Esophagus muscularis mucosa (tissue), 4 donors: ENCODE measurements around the gene TMEM9. TPM values are rescaled to one million over a fixed set of nuclear protein-coding genes. Genes with fewer than 3 reads are reported as not detected.
A peak's percentile ranks its signal among the peaks of the same experiment; 100 is the strongest.

Experiments used
- DNase-seq: peaks from one replicate; pipeline ENCODE4 v3.0.0-alpha.2; 2017; ENCODE audit errors: extremely low spot score
- H3K27ac ChIP-seq, 4 donors: fragments of 200-600 bp; sonication (generic); replicated peaks in 1 of 4; 1 replicate in 3 of 4; 2 replicates in 1 of 4; pipeline ENCODE4 v1.5.1; 2016 to 2019; ENCODE audit warnings: mild to moderate bottlenecking in 1 of 4
- H3K27me3 ChIP-seq, 4 donors: fragments of 200-600 bp; sonication (generic); one replicate each; pipeline versions ENCODE4 v1.5.1 to v1.6.0; 2016 to 2019
- H3K36me3 ChIP-seq, 4 donors: fragments of 200-600 bp; sonication (generic); one replicate each; pipeline ENCODE4 v1.5.1; 2016 to 2019
- H3K4me1 ChIP-seq, 4 donors: fragments of 200-600 bp; sonication (generic); one replicate each; pipeline ENCODE4 v1.5.1; 2016 to 2019
- H3K4me3 ChIP-seq, 4 donors: fragments of 200-600 bp; sonication (generic); 1 replicate in 2 of 4; 2 replicates in 2 of 4; pipeline ENCODE4 v1.5.1; 2016 to 2019; ENCODE audit warnings: mild to moderate bottlenecking in 4 of 4, moderate library complexity in 1 of 4
- H3K9me3 ChIP-seq, 4 donors: fragments of 200-600 bp; sonication (generic); 1 replicate in 3 of 4; 2 replicates in 1 of 4; pipeline ENCODE4 v1.5.1; 2016 to 2019
- EP300 ChIP-seq: sonication (generic); formaldehyde crosslinking; IDR thresholded peaks from one replicate; pipeline ENCODE4 v1.6.1; 2017; ENCODE audit warnings: antibody characterized with exemption
- POLR2A ChIP-seq: fragments of 450-650 bp; IDR thresholded peaks from one replicate; pipeline ENCODE4 v1.6.1; 2017; ENCODE audit warnings: antibody characterized with exemption, moderate library complexity, mild to moderate bottlenecking, low read depth
- POLR2AphosphoS5 ChIP-seq, 2 donors: sonication (generic); formaldehyde crosslinking; IDR thresholded peaks; one replicate each; pipeline ENCODE4 v1.6.1; 2017; ENCODE audit warnings: antibody characterized with exemption in 2 of 2
- WGBS: methylation state at CpG from one replicate; pipeline ENCODE4 v1.1.5; 2018; 5-methylcytosine and 5-hydroxymethylcytosine counted together
- intact Hi-C: fragments of 100-400 bp; cut with DNase I; formaldehyde crosslinking; loops from one replicate; pipeline ENCODE4 v1.15.1; 2023
- total RNA-seq, 4 donors: library from RNA; depleted of rRNA; stranded (reverse); fragments of >200 nt; gene quantifications; one replicate each; pipeline versions ENCODE4 v1.1.0 to v1.2.1, GENCODE V29; 2016
- TF ChIP-seq, protein P1 (sequence below), 3 experiments: fragments of 200-600 bp in 2 of 3; fragments of 450-650 bp in 1 of 3; sonication (generic) in 2 of 3; IDR thresholded peaks; one replicate each; pipeline ENCODE4 v1.5.1; 2017 to 2019; ENCODE audit warnings: antibody characterized with exemption in 3 of 3, mild to moderate bottlenecking in 2 of 3, moderate library complexity in 1 of 3

TMEM9 gene
- total RNA-seq, result 10 to 100 TPM; 40.1 to 56.1 (median 49.5) TPM

DNA sequence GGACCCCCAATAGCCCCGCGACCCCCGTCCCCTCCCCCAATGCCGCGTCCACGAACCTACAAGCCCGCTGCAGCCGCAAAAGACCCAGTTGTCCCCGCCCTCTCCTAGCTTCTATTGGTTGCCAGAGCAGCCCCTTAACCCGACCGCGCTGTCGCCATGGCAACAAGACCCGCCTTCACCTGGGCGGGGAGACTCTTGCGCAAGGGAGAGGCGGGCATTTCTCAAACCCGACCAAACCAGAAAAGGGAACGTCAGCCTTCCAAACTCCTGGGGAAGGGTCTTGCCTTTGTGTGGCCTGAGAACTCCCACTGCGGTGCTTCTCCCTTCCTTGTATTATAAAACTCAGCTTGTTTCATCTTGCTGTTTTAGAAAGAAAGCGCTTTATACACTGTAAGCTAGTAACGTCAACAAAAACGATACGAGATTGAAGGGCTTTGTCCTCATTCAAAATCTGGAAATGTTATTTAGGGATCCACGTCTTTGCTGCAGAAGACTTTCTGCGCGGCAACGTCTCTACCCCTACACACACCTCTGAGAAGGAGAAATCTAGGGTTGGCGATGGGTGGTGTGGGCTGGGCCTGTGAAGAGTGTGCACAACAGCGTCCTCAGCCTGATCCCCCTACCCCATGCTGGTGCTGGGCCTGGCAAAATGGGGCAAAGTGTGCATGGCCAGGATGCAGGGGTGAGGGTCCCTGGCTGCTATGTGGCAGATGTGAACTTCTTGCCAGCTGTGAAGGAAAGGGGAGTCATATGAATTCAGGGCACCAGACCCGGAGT is at the start of gene TMEM9:
TSS of gene TMEM9 (minus strand) at position 86 of the 777 bp plus-strand sequence. CDS start 551 bp downstream, outside the sequence.
- H3K27me3 ChIP-seq, result no peaks in the 10 kb centered on the region
- H3K4me1 ChIP-seq, result peaks cover 8 to 24% (median 22%) of the 10 kb centered on the region in 4 donors
- TF ChIP-seq, protein P1, sequence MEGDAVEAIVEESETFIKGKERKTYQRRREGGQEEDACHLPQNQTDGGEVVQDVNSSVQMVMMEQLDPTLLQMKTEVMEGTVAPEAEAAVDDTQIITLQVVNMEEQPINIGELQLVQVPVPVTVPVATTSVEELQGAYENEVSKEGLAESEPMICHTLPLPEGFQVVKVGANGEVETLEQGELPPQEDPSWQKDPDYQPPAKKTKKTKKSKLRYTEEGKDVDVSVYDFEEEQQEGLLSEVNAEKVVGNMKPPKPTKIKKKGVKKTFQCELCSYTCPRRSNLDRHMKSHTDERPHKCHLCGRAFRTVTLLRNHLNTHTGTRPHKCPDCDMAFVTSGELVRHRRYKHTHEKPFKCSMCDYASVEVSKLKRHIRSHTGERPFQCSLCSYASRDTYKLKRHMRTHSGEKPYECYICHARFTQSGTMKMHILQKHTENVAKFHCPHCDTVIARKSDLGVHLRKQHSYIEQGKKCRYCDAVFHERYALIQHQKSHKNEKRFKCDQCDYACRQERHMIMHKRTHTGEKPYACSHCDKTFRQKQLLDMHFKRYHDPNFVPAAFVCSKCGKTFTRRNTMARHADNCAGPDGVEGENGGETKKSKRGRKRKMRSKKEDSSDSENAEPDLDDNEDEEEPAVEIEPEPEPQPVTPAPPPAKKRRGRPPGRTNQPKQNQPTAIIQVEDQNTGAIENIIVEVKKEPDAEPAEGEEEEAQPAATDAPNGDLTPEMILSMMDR (IDR thresholded peaks at IDR 0.05), result no peak
- TF ChIP-seq POLR2AphosphoS5 (IDR thresholded peaks at IDR 0.05), result peak; percentile 74 to 79
- no peak for TF ChIP-seq EP300
- no peak for TF ChIP-seq POLR2A
- peak within 1 kb of the TSS; percentile 73 to 83 (median 79) for H3K4me3 ChIP-seq
- peak; percentile 99 for DNase-seq
- H3K36me3 ChIP-seq, result peaks cover 4 to 24% (median 11%) of the 10 kb centered on the region in 4 donors
- intact Hi-C loops, result no loop called here
- no peaks in the 10 kb centered on the region for H3K9me3 ChIP-seq
- peak within 1 kb of the TSS; percentile 74 to 80 (median 76) for H3K27ac ChIP-seq
- WGBS, result 24% methylated on average over 16 of the region's 31 CpGs

DNA sequence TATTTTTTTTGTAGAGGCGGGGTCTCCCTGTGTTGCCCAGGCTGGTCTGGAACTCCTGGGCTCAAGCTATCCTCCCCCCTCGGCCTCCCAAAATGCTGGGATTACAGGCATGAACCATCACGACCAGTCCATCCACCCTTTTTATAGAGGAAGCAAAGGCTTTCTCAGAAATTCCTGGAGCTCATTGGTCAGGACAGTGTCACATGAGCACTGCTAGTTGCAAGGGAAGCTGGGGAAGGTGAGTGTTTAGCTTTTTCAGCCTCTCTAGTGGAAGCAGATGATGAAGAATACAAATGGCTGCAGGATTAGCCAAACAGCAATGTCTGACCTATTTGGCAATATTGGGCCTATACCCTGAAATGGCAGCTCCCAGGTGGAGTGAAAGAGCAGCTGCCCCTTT is 44.3 kb upstream of the TMEM9 start:
- intact Hi-C loops, result no loop called here
- TF ChIP-seq EP300, result no peak
- TF ChIP-seq, protein P1 (IDR thresholded peaks at IDR 0.05), result no peak
- no peak for TF ChIP-seq POLR2A
- no peak for TF ChIP-seq POLR2AphosphoS5 (IDR thresholded peaks at IDR 0.05)
- no peaks in the 10 kb centered on the region for H3K27me3 ChIP-seq
- no peak overlapping the region for H3K27ac ChIP-seq
- no peaks in the 10 kb centered on the region for H3K9me3 ChIP-seq
- H3K36me3 ChIP-seq, result no peaks in the 10 kb centered on the region
- H3K4me1 ChIP-seq, result no peaks in the 10 kb centered on the region
- 91% methylated on average over 3 of the region's 3 CpGs for WGBS
- no peak overlapping the region for H3K4me3 ChIP-seq
- DNase-seq, result no peak

DNA sequence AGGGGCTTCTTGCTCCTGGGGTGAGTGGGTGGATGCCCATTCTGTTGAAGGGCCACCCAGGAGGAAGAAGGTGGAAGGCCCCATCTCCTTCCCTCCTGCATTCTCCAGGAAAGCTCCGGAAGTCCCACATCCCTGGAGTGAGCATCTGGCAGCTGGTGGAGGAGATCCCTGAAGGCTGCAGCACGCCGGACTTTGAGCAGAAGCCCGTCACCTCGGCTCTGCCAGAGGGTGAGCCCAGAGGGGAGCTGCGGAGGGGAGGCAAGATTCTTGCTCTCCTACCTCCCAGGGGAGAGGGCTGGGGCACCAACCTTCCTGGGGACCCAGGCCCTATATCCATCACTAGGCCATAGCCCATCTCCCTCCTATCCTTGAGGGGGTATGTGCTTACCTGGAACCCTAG is 39.8 kb upstream of the TMEM9 start:
- Histone ChIP-seq H3K9me3 (no peaks in the 10 kb centered on the region), H3K4me3 (no peak overlapping the region), H3K27ac (no peak overlapping the region), H3K4me1 (peaks cover 0 to 3% (median 0%) of the 10 kb centered on the region in 4 donors), H3K36me3 (no peaks in the 10 kb centered on the region), H3K27me3 (peaks cover 0 to 14% (median 0%) of the 10 kb centered on the region in 4 donors)
- TF ChIP-seq, protein P1 (IDR thresholded peaks at IDR 0.05), result no peak
- TF ChIP-seq EP300, result no peak
- TF ChIP-seq POLR2A, result no peak
- no peak for TF ChIP-seq POLR2AphosphoS5 (IDR thresholded peaks at IDR 0.05)
- intact Hi-C loops, result no loop called here
- no peak for DNase-seq
- WGBS, result 88% methylated on average over 6 of the region's 6 CpGs

DNA sequence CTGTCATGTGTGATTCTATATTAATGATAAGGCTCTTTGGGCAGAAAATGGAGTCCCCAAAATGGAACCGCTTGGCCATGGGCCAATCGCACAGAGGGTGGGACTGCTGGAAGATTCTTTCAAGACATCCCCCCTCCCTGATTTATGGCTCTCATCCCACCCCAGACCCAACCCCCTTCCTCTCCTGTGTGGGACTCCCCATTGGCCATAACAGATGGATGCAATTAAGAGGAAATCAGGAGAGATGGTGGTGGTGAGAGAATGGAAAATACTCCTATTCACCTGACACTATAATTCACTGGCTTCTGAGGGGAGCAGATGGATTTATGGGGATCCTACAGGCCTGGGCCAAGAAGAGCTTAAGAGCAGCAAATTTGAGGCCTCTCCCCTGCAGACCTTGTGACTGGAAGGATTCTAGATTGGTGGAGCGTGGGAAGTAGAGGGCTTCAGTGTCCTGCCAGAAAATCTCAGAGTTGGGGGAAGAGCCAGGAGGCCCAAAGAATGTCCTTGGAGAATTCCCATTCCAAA is 38.1 kb upstream of the TMEM9 start:
- peaks cover 0 to 3% (median 0%) of the 10 kb centered on the region in 4 donors for H3K4me1 ChIP-seq
- H3K4me3 ChIP-seq, result no peak overlapping the region
- peaks cover 0 to 14% (median 0%) of the 10 kb centered on the region in 4 donors for H3K27me3 ChIP-seq
- no peak overlapping the region for H3K27ac ChIP-seq
- no peaks in the 10 kb centered on the region for H3K9me3 ChIP-seq
- no peak for DNase-seq
- TF ChIP-seq EP300 (no peak), POLR2A (no peak), POLR2AphosphoS5 (IDR thresholded peaks at IDR 0.05) (no peak)
- TF ChIP-seq, protein P1 (IDR thresholded peaks at IDR 0.05), result no peak
- no peaks in the 10 kb centered on the region for H3K36me3 ChIP-seq
- WGBS, result 97% methylated on average over 3 of the region's 3 CpGs
- intact Hi-C loops, result no loop called here
